Naive thymus-derived CD4-positive, alpha-beta T cell (primary cell): ENCODE measurements around the gene DPPA4. TPM values are rescaled to one million over a fixed set of nuclear protein-coding genes. Genes with fewer than 3 reads are reported as not detected.

Source experiments
- ATAC-seq: fragments of 150-1000 bp; cut with Tn5 transposase; 2 replicates; pipeline ENCODE4 v1.10.0; 2021; ENCODE audit warnings: mild to moderate bottlenecking, moderate library complexity
- CTCF ChIA-PET: fragments of 350-600 bp; sonication (Branson Sonifier 250); formaldehyde crosslinking; loops from one replicate; lab custom pipeline; 2021; ENCODE audit warnings: antibody characterized with exemption; lab: Charles Lee
- POLR2A ChIA-PET: fragments of 350-600 bp; sonication (Branson Sonifier 250); formaldehyde crosslinking; loops from one replicate; lab custom pipeline; 2021; ENCODE audit warnings: antibody characterized with exemption, inconsistent platforms; lab: Charles Lee
- DNase-seq, 9 donors: peaks; one replicate each; pipeline versions ENCODE4 v3.0.0 to v3.0.0-alpha.2; 2020 to 2022; ENCODE audit warnings: mixed read lengths in 1 of 9
- H3K27ac ChIP-seq: one replicate; pipeline ENCODE4 v1.7.0; 2013; ENCODE audit warnings: mild to moderate bottlenecking, low read depth, low read length, moderate library complexity
- H3K27me3 ChIP-seq, 2 donors: one replicate each; pipeline ENCODE4 v1.7.0; 2013; ENCODE audit warnings: low read length in 2 of 2, mild to moderate bottlenecking in 2 of 2, moderate library complexity in 2 of 2; ENCODE audit not compliant: control insufficient read depth in 2 of 2, insufficient read depth in 2 of 2
- H3K36me3 ChIP-seq, 3 experiments: 1 replicate in 2 of 3; 2 replicates in 1 of 3; pipeline ENCODE4 v1.7.0; 2013; ENCODE audit warnings: low read length in 3 of 3, mild to moderate bottlenecking in 3 of 3, moderate library complexity in 1 of 3; ENCODE audit not compliant: insufficient read depth in 3 of 3, control insufficient read depth in 2 of 3
- H3K4me1 ChIP-seq, 2 donors: one replicate each; pipeline ENCODE4 v1.7.0; 2013; ENCODE audit warnings: low read length in 2 of 2, mild to moderate bottlenecking in 2 of 2, moderate library complexity in 1 of 2; ENCODE audit not compliant: control insufficient read depth in 2 of 2, insufficient read depth in 2 of 2
- H3K4me3 ChIP-seq: 2 replicates; pipeline ENCODE4 v1.7.0; 2013; ENCODE audit warnings: mild to moderate bottlenecking, low read length
- H3K9me3 ChIP-seq, 3 experiments: 1 replicate in 2 of 3; 2 replicates in 1 of 3; pipeline ENCODE4 v1.7.0; 2013; ENCODE audit warnings: low read length in 3 of 3; ENCODE audit not compliant: control insufficient read depth in 2 of 3
- H3K27ac Mint-ChIP-seq, 9 donors: one replicate each; pipeline ENCODE4 v1.8.0; 2020 to 2022; ENCODE audit warnings: mixed read lengths in 9 of 9, mild to moderate bottlenecking in 8 of 9, moderate library complexity in 5 of 9, inconsistent platforms in 2 of 9
- H3K27me3 Mint-ChIP-seq, 5 donors: one replicate each; pipeline ENCODE4 v1.8.0; 2021 to 2022; ENCODE audit warnings: mixed read lengths in 5 of 5, mild to moderate bottlenecking in 1 of 5
- H3K36me3 Mint-ChIP-seq, 5 donors: one replicate each; pipeline ENCODE4 v1.8.0; 2020 to 2022; ENCODE audit warnings: mixed read lengths in 5 of 5, mild to moderate bottlenecking in 3 of 5, inconsistent platforms in 1 of 5
- H3K4me1 Mint-ChIP-seq, 7 donors: one replicate each; pipeline ENCODE4 v1.8.0; 2020 to 2022; ENCODE audit warnings: mixed read lengths in 7 of 7, mild to moderate bottlenecking in 3 of 7, inconsistent platforms in 1 of 7
- H3K4me3 Mint-ChIP-seq, 10 donors: one replicate each; pipeline ENCODE4 v1.8.0; 2020 to 2022; ENCODE audit warnings: mild to moderate bottlenecking in 10 of 10, mixed read lengths in 10 of 10, moderate library complexity in 6 of 10, inconsistent platforms in 2 of 10
- H3K9me3 Mint-ChIP-seq, 11 donors: one replicate each; pipeline ENCODE4 v1.8.0; 2020 to 2022; ENCODE audit warnings: mixed read lengths in 11 of 11, mild to moderate bottlenecking in 4 of 11, inconsistent platforms in 1 of 11, moderate library complexity in 1 of 11
- intact Hi-C, 2 donors: fragments of 100-400 bp; cut with micrococcal nuclease; formaldehyde crosslinking; loops; one replicate each; pipeline ENCODE4 v1.15.1; 2023
- polyA plus RNA-seq, 2 donors: library from polyadenylated mRNA; unstranded; fragments of 300-500 nt; fragmentation: Illumina TruSeq; gene quantifications; one replicate each; pipeline ENCODE4 v1.2.3, GENCODE V29; 2021
- total RNA-seq, 6 experiments: library from RNA in 5 of 6; stranded (reverse) in 5 of 6; gene quantifications; 1 replicate in 5 of 6; 2 replicates in 1 of 6; pipeline ENCODE4 v1.2.3 and lab custom pipeline; 2021 to 2026

Gene DPPA4
- total and polyA plus RNA-seq, 7 experiments from 2014 or later: 0.19 to 4.0 (median 1.5) TPM; not detected in 1

- ChIA-PET CTCF (no interaction called here), POLR2A (interaction anchor here (0.7 kb wide), 1 partner anchor 825 kb away, joined by 3 read pairs; no protein-coding TSS in a partner anchor)
- intact Hi-C loops: no loop called here
- H3K4me1 ChIP-seq: no peaks in the 10 kb centered on the region
- DNase-seq (no peak), ATAC-seq (no peak)
- H3K36me3 ChIP-seq: no peaks in the 10 kb centered on the region
- no peaks in the 10 kb centered on the region for H3K9me3 Mint-ChIP-seq
- peaks cover 0 to 7% (median 5%) of the 10 kb centered on the region in 5 donors for H3K27me3 Mint-ChIP-seq
- no peaks in the 10 kb centered on the region for H3K9me3 ChIP-seq
- H3K27me3 ChIP-seq: no peaks in the 10 kb centered on the region
- H3K36me3 Mint-ChIP-seq: no peaks in the 10 kb centered on the region
- no peak overlapping the region for H3K4me3 ChIP-seq
- H3K27ac Mint-ChIP-seq: no peak overlapping the region
- H3K4me3 Mint-ChIP-seq: no peak overlapping the region
- no peak overlapping the region for H3K27ac ChIP-seq
- H3K4me1 Mint-ChIP-seq: no peaks in the 10 kb centered on the region
Measured at GRCh38 chr3:109284071-109284470, 53.3 kb downstream of the DPPA4 start.

GRCh38 chr3:109278546-109278945 is 58.8 kb downstream of the DPPA4 start:
- H3K9me3 ChIP-seq: no peaks in the 10 kb centered on the region
- no peak overlapping the region for H3K27ac ChIP-seq
- H3K4me1 Mint-ChIP-seq: peaks cover 0 to 3% (median 0%) of the 10 kb centered on the region in 7 donors
- H3K27me3 ChIP-seq: no peaks in the 10 kb centered on the region
- H3K36me3 Mint-ChIP-seq: no peaks in the 10 kb centered on the region
- H3K27me3 Mint-ChIP-seq: peaks cover 0 to 15% (median 8%) of the 10 kb centered on the region in 5 donors
- ChIA-PET CTCF (no interaction called here), POLR2A (no interaction called here)
- H3K4me1 ChIP-seq: no peaks in the 10 kb centered on the region
- no peak overlapping the region for H3K27ac Mint-ChIP-seq
- intact Hi-C loops: no loop called here
- DNase-seq: no peak
- no peaks in the 10 kb centered on the region for H3K9me3 Mint-ChIP-seq
- H3K4me3 Mint-ChIP-seq: no peak overlapping the region
- H3K36me3 ChIP-seq: no peaks in the 10 kb centered on the region
- no peak overlapping the region for H3K4me3 ChIP-seq
- ATAC-seq: no peak

- CTCF ChIA-PET: no interaction called here
- Mint-ChIP-seq H3K9me3 (no peaks in the 10 kb centered on the region), H3K4me1 (peaks cover 0 to 3% (median 0%) of the 10 kb centered on the region in 7 donors), H3K27ac (no peak overlapping the region), H3K27me3 (peaks cover 0 to 15% (median 8%) of the 10 kb centered on the region in 5 donors), H3K4me3 (no peak overlapping the region), H3K36me3 (no peaks in the 10 kb centered on the region)
- intact Hi-C loops: no loop called here
- Histone ChIP-seq H3K9me3 (no peaks in the 10 kb centered on the region), H3K4me1 (no peaks in the 10 kb centered on the region), H3K27me3 (no peaks in the 10 kb centered on the region), H3K27ac (no peak overlapping the region), H3K36me3 (no peaks in the 10 kb centered on the region), H3K4me3 (no peak overlapping the region)
- POLR2A ChIA-PET: no interaction called here
- no peak for DNase-seq
- no peak for ATAC-seq
Measured at GRCh38 chr3:109278141-109278540, 59.2 kb downstream of the DPPA4 start.

Other genes starting within 250 kb of the DPPA4 start
- gene MORC1, start 219.4 kb downstream of the DPPA4 start, total RNA-seq: under 1 TPM in 1 of 5 experiments, not detected in 4; 0.12 TPM
- not detected for gene MORC1, start 219.4 kb downstream of the DPPA4 start, polyA plus RNA-seq
- gene C3orf85, start 200.8 kb downstream of the DPPA4 start, total RNA-seq: not detected
- not detected for gene C3orf85, start 200.8 kb downstream of the DPPA4 start, polyA plus RNA-seq
- not detected for gene DPPA2, start 21.0 kb downstream of the DPPA4 start, total RNA-seq
- not detected for gene DPPA2, start 21.0 kb downstream of the DPPA4 start, polyA plus RNA-seq